DOHH2 (cell line): ENCODE data around the gene SCD5.

Experiments used
- CTCF ChIP-seq: fragments of 200-600 bp; sonication (generic); IDR thresholded peaks from one replicate; pipeline ENCODE4 v1.5.1; 2014; ENCODE audit warnings: antibody characterized with exemption, mild to moderate bottlenecking, low read depth, low read length; ENCODE audit not compliant: poor library complexity, severe bottlenecking
- EZH2phosphoT487 ChIP-seq: fragments of 200-600 bp; sonication (generic); IDR thresholded peaks from 2 replicates; pipeline ENCODE4 v1.6.1; 2017; ENCODE audit warnings: borderline replicate concordance, mild to moderate bottlenecking, antibody characterized with exemption, low read length, moderate library complexity, mixed read lengths

- TF ChIP-seq EZH2phosphoT487 (no peak), CTCF (no peak)
Observed at GRCh38 chr4:82733636-82734035, 65.0 kb downstream of the SCD5 start.
